ENCODE results near the gene CTDSPL.

The CTDSPL gene

DNA sequence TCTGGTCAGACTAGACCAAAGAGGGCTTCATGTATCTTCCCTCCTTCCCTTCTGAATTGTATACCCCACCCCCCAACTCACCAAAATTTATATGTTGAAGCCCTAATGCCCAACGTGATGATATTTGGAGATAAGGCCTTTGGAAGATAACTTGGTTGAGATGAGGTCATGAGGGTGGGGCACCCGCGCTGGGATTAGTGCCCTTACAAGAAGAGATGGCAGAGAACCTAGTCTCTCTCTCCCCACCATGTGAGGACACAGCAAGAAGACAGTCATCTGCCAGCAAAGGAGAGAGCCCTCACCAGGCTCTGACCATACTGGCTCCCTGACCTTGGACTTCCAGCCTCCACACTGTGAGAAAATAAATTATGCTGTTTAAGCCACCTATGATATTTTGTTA lies 154.3 kb downstream of the CTDSPL start:
- H3K9me3 ChIP-seq (ENCODE audit: control extremely low read depth in 1 of 5, control insufficient read depth in 4 of 5, insufficient read depth in 2 of 5, low read depth in 1 of 5, low read length in 4 of 5): peaks cover 0 to 7% (median 3%) of the 10 kb centered on the region in 5 experiments
- WGBS (ENCODE audit: insufficient coverage): 93% methylated on average over 2 of the region's 3 CpGs
- H3K4me1 ChIP-seq (ENCODE audit: control extremely low read depth in 1 of 4, control insufficient read depth in 4 of 4, insufficient read depth in 4 of 4, low read length in 3 of 4): no peaks in the 10 kb centered on the region
- H3K27ac ChIP-seq (ENCODE audit: insufficient read depth in 1 of 2, low read depth in 1 of 2, low read length in 2 of 2, poor library complexity in 1 of 2, severe bottlenecking in 2 of 2): no peak overlapping the region
- H3K36me3 ChIP-seq (ENCODE audit: control insufficient read depth in 4 of 4, insufficient read depth in 4 of 4, low read length in 3 of 4): peaks cover 3 to 26% (median 7%) of the 10 kb centered on the region in 4 experiments
- DNase-seq: no peak
- no peaks in the 10 kb centered on the region for H3K27me3 ChIP-seq (replicated peaks in 2 of 5; ENCODE audit: control insufficient read depth in 4 of 5, insufficient read depth in 5 of 5, low read length in 4 of 5)
- POLR2A ChIA-PET: interaction anchor here (0.5 kb wide), 1 partner anchor 9 kb away, joined by 3 read pairs; no protein-coding TSS in a partner anchor
- no peak overlapping the region for H3K4me3 ChIP-seq (ENCODE audit: control insufficient read depth in 1 of 7, extremely low read depth in 1 of 7, insufficient read depth in 4 of 7, low read depth in 2 of 7, low read length in 6 of 7)
- CTCF ChIA-PET: interaction anchor here (0.9 to 1.9 kb wide), 4 partner anchors 11 to 19 kb away, joined by 3 to 6 read pairs (median 4); no protein-coding TSS in a partner anchor

DNA sequence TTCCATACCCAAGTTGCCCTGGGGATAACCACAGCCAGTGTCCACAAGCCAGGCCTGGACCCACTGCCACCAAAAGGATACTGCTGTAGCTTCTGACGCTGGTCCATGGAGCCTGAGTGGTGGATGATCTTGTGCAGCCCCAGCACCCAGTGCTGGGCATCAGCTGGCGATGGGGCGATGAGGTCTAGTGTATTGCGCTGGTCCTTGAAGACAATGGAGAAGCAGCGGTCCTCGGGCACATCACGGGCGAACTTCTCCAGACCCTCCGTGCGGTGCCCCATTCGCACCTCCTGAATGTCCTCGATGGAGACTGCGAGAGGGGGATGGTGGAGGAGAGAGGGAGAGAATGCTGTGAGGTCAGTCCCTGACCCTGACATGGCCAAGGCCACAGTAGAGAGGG lies 154.7 kb downstream of the CTDSPL start:
- POLR2A ChIA-PET: no interaction called here
- CTCF ChIA-PET: interaction anchor here (1.4 to 1.9 kb wide), 2 partner anchors 13 to 19 kb away, joined by 3 to 6 read pairs; no protein-coding TSS in a partner anchor
- 100% methylated on average over 13 of the region's 13 CpGs for WGBS (ENCODE audit: insufficient coverage)
- Histone ChIP-seq H3K36me3 (ENCODE audit: control insufficient read depth in 4 of 4, insufficient read depth in 4 of 4, low read length in 3 of 4) (peaks cover 3 to 26% (median 7%) of the 10 kb centered on the region in 4 experiments), H3K27ac (ENCODE audit: insufficient read depth in 1 of 2, low read depth in 1 of 2, low read length in 2 of 2, poor library complexity in 1 of 2, severe bottlenecking in 2 of 2) (no peak overlapping the region), H3K27me3 (replicated peaks in 2 of 5; ENCODE audit: control insufficient read depth in 4 of 5, insufficient read depth in 5 of 5, low read length in 4 of 5) (no peaks in the 10 kb centered on the region), H3K4me3 (ENCODE audit: control insufficient read depth in 1 of 7, extremely low read depth in 1 of 7, insufficient read depth in 4 of 7, low read depth in 2 of 7, low read length in 6 of 7) (no peak overlapping the region), H3K9me3 (ENCODE audit: control extremely low read depth in 1 of 5, control insufficient read depth in 4 of 5, insufficient read depth in 2 of 5, low read depth in 1 of 5, low read length in 4 of 5) (peaks cover 0 to 7% (median 3%) of the 10 kb centered on the region in 5 experiments), H3K4me1 (ENCODE audit: control extremely low read depth in 1 of 4, control insufficient read depth in 4 of 4, insufficient read depth in 4 of 4, low read length in 3 of 4) (no peaks in the 10 kb centered on the region)
- no peak for DNase-seq

DNA sequence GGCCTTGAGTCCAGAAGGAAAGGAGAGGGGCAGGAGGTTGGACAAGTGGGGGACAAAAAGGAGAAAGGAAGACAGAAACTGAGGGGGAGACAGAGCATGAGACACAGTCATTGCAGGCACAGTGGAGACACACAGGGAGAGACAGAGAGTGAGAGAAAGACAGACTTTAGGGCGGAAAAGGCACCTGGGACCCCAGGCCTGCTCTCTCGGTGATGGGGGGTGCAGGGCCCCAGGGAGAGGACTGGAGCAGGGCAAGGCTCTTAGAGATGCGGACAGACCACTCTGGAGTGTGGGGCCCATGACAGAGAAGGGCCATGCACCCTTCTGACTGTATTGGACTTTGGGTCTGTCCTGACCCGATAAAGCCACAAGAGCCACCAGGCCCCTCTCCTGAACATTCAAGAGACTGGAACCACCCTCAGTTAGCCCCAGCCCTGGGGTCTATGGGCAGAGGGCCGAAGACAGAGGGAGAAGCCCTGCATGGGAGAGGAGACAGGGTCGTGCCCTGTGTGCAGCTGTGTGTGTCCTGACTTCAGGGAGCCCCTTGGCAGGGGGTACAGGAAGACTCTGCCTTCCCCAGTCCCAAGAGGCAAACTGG lies 155.3 kb downstream of the CTDSPL start:
- DNase-seq: no peak
- WGBS (ENCODE audit: insufficient coverage): 75% methylated on average over 6 of the region's 6 CpGs
- Histone ChIP-seq H3K36me3 (ENCODE audit: control insufficient read depth in 4 of 4, insufficient read depth in 4 of 4, low read length in 3 of 4) (peaks cover 3 to 26% (median 7%) of the 10 kb centered on the region in 4 experiments), H3K4me3 (ENCODE audit: control insufficient read depth in 1 of 7, extremely low read depth in 1 of 7, insufficient read depth in 4 of 7, low read depth in 2 of 7, low read length in 6 of 7) (no peak overlapping the region), H3K27ac (ENCODE audit: insufficient read depth in 1 of 2, low read depth in 1 of 2, low read length in 2 of 2, poor library complexity in 1 of 2, severe bottlenecking in 2 of 2) (no peak overlapping the region), H3K27me3 (replicated peaks in 2 of 5; ENCODE audit: control insufficient read depth in 4 of 5, insufficient read depth in 5 of 5, low read length in 4 of 5) (no peaks in the 10 kb centered on the region), H3K9me3 (ENCODE audit: control extremely low read depth in 1 of 5, control insufficient read depth in 4 of 5, insufficient read depth in 2 of 5, low read depth in 1 of 5, low read length in 4 of 5) (peaks cover 0 to 7% (median 3%) of the 10 kb centered on the region in 5 experiments), H3K4me1 (ENCODE audit: control extremely low read depth in 1 of 4, control insufficient read depth in 4 of 4, insufficient read depth in 4 of 4, low read length in 3 of 4) (no peaks in the 10 kb centered on the region)
- ChIA-PET CTCF (interaction anchor here (1.4 to 1.9 kb wide), 2 partner anchors 13 to 20 kb away, joined by 3 to 6 read pairs; no protein-coding TSS in a partner anchor), POLR2A (no interaction called here)

DNA sequence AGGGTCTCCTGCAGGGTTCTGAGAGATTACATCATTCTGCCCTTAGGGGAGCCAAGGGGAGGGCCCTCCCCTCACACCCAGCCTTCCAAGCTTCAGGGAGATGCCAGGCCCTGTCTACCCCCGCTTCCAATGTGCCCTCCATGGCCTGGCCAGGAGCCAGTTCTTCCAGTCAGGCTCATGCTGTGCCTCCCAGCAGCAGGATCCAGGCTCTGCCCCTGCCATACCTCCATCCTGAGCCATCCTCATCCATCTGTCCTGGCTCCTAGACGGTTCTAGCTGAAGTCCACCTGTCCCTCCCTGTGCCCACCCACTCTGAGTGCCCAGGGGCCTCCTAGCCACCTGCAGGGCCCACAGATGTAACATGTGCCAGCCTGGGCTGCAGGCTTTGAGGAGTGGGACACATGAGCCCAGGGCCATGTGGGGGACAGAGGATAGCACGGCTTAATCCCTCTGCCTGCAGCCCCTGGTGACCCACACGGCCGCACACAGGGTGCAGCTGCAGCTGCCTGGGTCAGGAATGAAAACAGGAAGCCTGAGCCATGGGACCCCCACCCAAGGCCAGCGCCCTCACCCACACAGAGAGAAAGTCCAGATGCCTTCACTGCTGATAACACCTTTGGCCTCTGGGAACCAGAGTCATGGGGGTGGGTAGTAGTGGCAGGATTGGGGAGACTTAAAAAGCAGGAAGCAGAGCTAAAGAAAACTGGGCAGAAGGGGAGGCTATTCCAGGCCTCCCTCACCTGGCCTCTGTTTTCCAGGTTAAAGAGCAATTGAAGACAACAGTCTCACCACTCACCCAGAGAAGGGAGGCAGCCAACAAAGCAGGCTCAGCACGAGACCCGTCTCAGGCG lies 156.0 kb downstream of the CTDSPL start:
- no peaks in the 10 kb centered on the region for H3K4me1 ChIP-seq (ENCODE audit: control extremely low read depth in 1 of 4, control insufficient read depth in 4 of 4, insufficient read depth in 4 of 4, low read length in 3 of 4)
- ChIA-PET POLR2A (no interaction called here), CTCF (interaction anchor here (6.1 kb wide), 1 partner anchor 14 kb away, joined by 50 read pairs; no protein-coding TSS in a partner anchor)
- H3K36me3 ChIP-seq (ENCODE audit: control insufficient read depth in 4 of 4, insufficient read depth in 4 of 4, low read length in 3 of 4): peaks cover 3 to 26% (median 7%) of the 10 kb centered on the region in 4 experiments
- H3K9me3 ChIP-seq (ENCODE audit: control extremely low read depth in 1 of 5, control insufficient read depth in 4 of 5, insufficient read depth in 2 of 5, low read depth in 1 of 5, low read length in 4 of 5): peaks cover 0 to 7% (median 3%) of the 10 kb centered on the region in 5 experiments
- no peak overlapping the region for H3K4me3 ChIP-seq (ENCODE audit: control insufficient read depth in 1 of 7, extremely low read depth in 1 of 7, insufficient read depth in 4 of 7, low read depth in 2 of 7, low read length in 6 of 7)
- WGBS (ENCODE audit: insufficient coverage): 96% methylated on average over 9 of the region's 9 CpGs
- H3K27me3 ChIP-seq (replicated peaks in 2 of 5; ENCODE audit: control insufficient read depth in 4 of 5, insufficient read depth in 5 of 5, low read length in 4 of 5): no peaks in the 10 kb centered on the region
- H3K27ac ChIP-seq (ENCODE audit: insufficient read depth in 1 of 2, low read depth in 1 of 2, low read length in 2 of 2, poor library complexity in 1 of 2, severe bottlenecking in 2 of 2): peak overlapping the region in 1 of 2 experiments; percentile 50
- DNase-seq: no peak

DNA sequence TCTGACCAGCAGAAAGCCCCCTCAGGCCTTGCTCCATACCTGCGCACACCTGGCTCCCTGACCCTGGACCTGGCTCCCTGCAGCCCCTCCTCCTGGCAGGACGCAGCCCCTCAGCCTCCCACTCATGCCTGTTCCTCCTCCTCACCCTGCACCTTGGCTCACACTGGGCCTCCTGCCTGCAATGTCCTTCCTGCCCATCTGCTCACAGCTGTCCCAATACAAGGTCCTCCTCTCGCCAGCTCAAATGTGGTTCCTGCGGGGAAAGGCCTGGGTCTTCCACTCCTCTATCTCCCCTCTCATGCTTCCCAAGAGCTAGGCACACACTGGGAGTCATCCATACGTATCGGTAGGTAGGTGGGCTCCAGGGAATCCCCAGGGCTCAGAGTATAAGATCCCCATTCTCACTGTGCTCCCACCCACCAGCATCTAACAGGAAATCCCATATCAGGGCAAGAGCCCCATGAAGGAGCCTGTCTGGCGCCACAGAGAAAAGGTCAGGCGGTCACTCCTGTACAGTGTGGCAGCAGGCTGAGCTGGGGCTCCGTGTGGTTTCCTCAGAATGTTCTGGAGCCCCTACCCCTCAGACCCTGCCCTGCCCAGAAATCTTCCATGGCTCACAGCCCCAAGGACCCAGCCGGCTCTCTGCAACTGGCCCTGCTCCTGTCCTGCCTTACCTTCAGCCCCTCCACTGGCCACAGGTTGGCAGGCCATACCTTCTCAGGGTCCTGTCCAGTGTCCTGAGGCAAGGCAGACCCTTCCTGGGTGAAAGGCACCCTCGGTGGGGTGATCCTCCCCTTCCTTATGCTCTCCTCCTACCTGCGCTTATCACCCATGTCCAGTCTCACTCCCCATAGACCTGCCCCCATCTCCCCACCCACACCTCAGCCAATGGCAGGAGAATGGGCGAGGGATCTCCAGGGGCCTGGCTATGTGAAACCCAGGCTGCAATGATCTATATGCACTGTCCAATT lies 156.9 kb downstream of the CTDSPL start:
- Histone ChIP-seq H3K4me3 (ENCODE audit: control insufficient read depth in 1 of 7, extremely low read depth in 1 of 7, insufficient read depth in 4 of 7, low read depth in 2 of 7, low read length in 6 of 7) (no peak overlapping the region), H3K27ac (ENCODE audit: insufficient read depth in 1 of 2, low read depth in 1 of 2, low read length in 2 of 2, poor library complexity in 1 of 2, severe bottlenecking in 2 of 2) (peak overlapping the region in 1 of 2 experiments; percentile 50), H3K4me1 (ENCODE audit: control extremely low read depth in 1 of 4, control insufficient read depth in 4 of 4, insufficient read depth in 4 of 4, low read length in 3 of 4) (peaks cover under 1 to 2% (median 1%) of the 10 kb centered on the region in 4 experiments), H3K36me3 (ENCODE audit: control insufficient read depth in 4 of 4, insufficient read depth in 4 of 4, low read length in 3 of 4) (peaks cover 3 to 26% (median 7%) of the 10 kb centered on the region in 4 experiments), H3K9me3 (ENCODE audit: control extremely low read depth in 1 of 5, control insufficient read depth in 4 of 5, insufficient read depth in 2 of 5, low read depth in 1 of 5, low read length in 4 of 5) (peaks cover 0 to 7% (median 3%) of the 10 kb centered on the region in 5 experiments), H3K27me3 (replicated peaks in 2 of 5; ENCODE audit: control insufficient read depth in 4 of 5, insufficient read depth in 5 of 5, low read length in 4 of 5) (no peaks in the 10 kb centered on the region)
- ChIA-PET POLR2A (no interaction called here), CTCF (interaction anchor here (6.1 kb wide), 1 partner anchor 15 kb away, joined by 50 read pairs; no protein-coding TSS in a partner anchor)
- no peak for DNase-seq
- WGBS (ENCODE audit: insufficient coverage): 93% methylated on average over 10 of the region's 13 CpGs

DNA sequence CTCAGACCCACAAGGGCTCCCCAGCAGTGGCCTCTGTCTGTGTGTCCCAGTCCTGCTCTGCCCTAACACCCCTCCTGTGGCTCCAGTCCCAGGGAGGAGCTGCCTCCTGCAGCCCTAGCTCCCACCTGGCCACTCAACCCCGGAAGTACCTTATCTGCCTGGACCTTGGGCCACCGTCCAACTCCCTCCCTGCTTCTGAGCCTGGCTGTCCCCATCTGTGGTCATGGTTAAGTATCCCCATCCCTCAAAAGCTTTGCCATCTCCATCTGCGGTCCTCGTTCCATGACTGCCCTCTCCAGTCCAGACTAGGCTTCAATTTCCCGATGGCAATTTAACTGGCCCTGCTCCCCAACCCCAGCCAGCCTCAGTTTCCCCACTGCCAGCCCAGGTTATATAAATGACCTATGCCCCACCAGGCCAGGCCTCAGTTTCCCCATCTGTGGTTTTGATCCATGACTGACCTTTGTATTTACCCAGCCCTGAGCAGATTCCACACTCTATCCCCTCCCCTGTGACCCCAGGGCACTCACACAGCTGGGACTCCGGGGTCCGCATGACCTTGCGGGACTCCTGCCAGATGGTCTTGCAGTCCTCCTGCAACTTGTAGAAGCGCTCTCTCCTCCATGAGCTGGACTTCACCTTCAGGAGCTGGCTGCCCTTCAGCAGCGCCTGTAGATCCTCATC lies 158.1 kb downstream of the CTDSPL start:
- Histone ChIP-seq H3K9me3 (ENCODE audit: control extremely low read depth in 1 of 5, control insufficient read depth in 4 of 5, insufficient read depth in 2 of 5, low read depth in 1 of 5, low read length in 4 of 5) (peaks cover 0 to 7% (median 3%) of the 10 kb centered on the region in 5 experiments), H3K27me3 (replicated peaks in 2 of 5; ENCODE audit: control insufficient read depth in 4 of 5, insufficient read depth in 5 of 5, low read length in 4 of 5) (no peaks in the 10 kb centered on the region), H3K4me1 (ENCODE audit: control extremely low read depth in 1 of 4, control insufficient read depth in 4 of 4, insufficient read depth in 4 of 4, low read length in 3 of 4) (peaks cover 2 to 10% (median 6%) of the 10 kb centered on the region in 4 experiments), H3K27ac (ENCODE audit: insufficient read depth in 1 of 2, low read depth in 1 of 2, low read length in 2 of 2, poor library complexity in 1 of 2, severe bottlenecking in 2 of 2) (no peak overlapping the region), H3K36me3 (ENCODE audit: control insufficient read depth in 4 of 4, insufficient read depth in 4 of 4, low read length in 3 of 4) (peaks cover 3 to 25% (median 7%) of the 10 kb centered on the region in 4 experiments), H3K4me3 (ENCODE audit: control insufficient read depth in 1 of 7, extremely low read depth in 1 of 7, insufficient read depth in 4 of 7, low read depth in 2 of 7, low read length in 6 of 7) (no peak overlapping the region)
- ChIA-PET POLR2A (no interaction called here), CTCF (interaction anchor here (1.1 to 6.1 kb wide), 3 partner anchors 17 to 164 kb away, joined by 4 to 50 read pairs (median 4); no protein-coding TSS in a partner anchor)
- 98% methylated on average over 10 of the region's 10 CpGs for WGBS (ENCODE audit: insufficient coverage)
- no peak for DNase-seq

Measured in common myeloid progenitor, CD34-positive (primary cell).